ENCODE data around the gene EPDR1.

EPDR1 gene

GRCh38 chr7:37927773-37928444 is 7.5 kb downstream of the EPDR1 start:
- Histone ChIP-seq H3K4me3 (no peak overlapping the region), H3K27ac (no peak overlapping the region)
- DNase-seq (ENCODE audit: low spot score), result no peak
- no peak for TF ChIP-seq CTCF (IDR thresholded peaks at IDR 0.05)

DNA sequence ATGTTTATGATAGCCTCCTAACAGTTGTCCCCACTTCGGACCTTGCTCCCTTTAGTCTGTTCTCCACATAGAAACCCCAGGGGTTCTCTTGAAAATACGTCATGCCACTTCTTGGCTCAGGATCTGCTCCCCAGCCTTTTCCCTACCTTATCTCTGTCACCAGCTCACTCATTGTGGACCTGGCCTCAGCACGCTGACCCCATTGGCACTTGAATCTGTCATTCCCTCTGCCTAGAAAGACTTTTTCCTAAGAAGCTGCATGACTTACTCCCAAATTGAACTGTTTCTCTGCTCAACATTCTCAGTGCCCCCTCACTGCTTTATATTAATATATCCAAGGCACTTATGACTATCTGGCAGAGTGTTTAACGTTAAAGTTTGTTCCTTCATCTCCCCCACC is 8.4 kb downstream of the EPDR1 start:
- no peak for DNase-seq (ENCODE audit: low spot score)
- Histone ChIP-seq H3K27ac (no peak overlapping the region), H3K4me3 (no peak overlapping the region)
- TF ChIP-seq CTCF (IDR thresholded peaks at IDR 0.05), result no peak

GRCh38 chr7:37930226-37930948 is 9.9 kb downstream of the EPDR1 start:
- DNase-seq (ENCODE audit: low spot score), result no peak
- H3K27ac ChIP-seq, result no peak overlapping the region
- no peak for TF ChIP-seq CTCF (IDR thresholded peaks at IDR 0.05)

DNA sequence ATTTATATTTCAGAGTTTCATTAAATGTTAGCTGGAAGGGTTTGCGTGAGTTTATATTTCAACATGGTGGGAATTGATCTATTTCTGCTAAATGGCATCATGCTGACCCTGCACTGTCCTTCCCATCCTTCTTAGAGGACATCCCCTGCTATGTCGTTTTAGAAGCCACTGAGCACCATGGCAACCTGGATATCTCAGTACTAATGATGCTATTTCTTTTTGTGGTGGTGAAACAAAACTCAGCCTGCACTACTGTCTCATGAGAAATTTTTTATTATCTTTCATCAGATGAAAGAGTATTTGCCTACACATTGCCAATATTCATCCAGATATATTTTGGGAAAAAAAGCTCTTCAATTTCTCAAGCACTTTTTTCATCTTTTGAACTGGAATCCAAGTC is 12.1 kb downstream of the EPDR1 start:
- no peak for DNase-seq (ENCODE audit: low spot score)
- no peak overlapping the region for H3K27ac ChIP-seq
- TF ChIP-seq CTCF (IDR thresholded peaks at IDR 0.05), result no peak
- no peak overlapping the region for H3K4me3 ChIP-seq

More at GRCh38 chr7:37930226-37930948, 9.9 kb downstream of the EPDR1 start:
- no peak overlapping the region for H3K4me3 ChIP-seq

DNA sequence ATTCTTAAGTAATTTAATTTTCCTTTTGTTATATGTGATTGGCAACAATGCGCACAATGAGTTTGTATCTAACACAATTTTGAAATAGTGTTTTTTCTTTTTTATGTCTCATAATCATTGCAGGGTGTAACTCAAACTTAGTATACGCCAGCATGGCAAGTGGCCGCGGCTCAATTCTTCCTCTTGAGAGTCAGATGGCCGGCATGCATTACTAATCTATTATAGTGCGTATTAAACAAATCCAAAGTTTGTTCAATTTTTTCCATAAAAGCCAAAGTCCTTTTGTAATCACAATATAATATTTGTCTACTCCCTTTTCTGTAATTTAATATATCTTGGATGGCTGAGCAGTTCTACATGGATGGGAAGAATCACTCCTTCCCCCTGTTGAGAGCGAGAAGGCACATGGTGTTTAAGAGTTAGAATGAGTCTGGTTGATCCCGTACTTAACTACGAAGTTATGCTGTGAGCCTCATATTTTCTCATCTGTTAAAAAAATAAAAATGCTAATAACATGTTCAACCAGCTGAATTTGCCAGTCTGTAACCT is 12.7 kb downstream of the EPDR1 start:
- H3K27ac ChIP-seq, result no peak overlapping the region
- H3K4me3 ChIP-seq, result no peak overlapping the region
- DNase-seq (ENCODE audit: low spot score), result no peak
- no peak for TF ChIP-seq CTCF (IDR thresholded peaks at IDR 0.05)

GRCh38 chr7:37942934-37943610 is 22.6 kb downstream of the EPDR1 start:
- DNase-seq (ENCODE audit: low spot score), result no peak
- Histone ChIP-seq H3K4me3 (no peak overlapping the region), H3K27ac (peak overlapping the region in 1 of 2 donors; percentile 73)
- no peak for TF ChIP-seq CTCF (IDR thresholded peaks at IDR 0.05)

Measured in coronary artery (tissue), 2 donors.